Naive thymus-derived CD4-positive, alpha-beta T cell (primary cell): Measurements from ENCODE around the gene SRGAP2B. TPM values are rescaled to one million over a fixed set of nuclear protein-coding genes. Genes with fewer than 3 reads are reported as not detected.
A peak's percentile ranks its signal among the peaks of the same experiment; 100 is the strongest.
"Not testable (repeated sequence)": the region's sequence is repeated elsewhere in the genome, so short reads cannot be mapped to it uniquely, and the experiment has no call there.

Experiments
- ATAC-seq: fragments of 150-1000 bp; cut with Tn5 transposase; 2 replicates; pipeline ENCODE4 v1.10.0; 2021; ENCODE audit warnings: mild to moderate bottlenecking, moderate library complexity
- CTCF ChIA-PET: fragments of 350-600 bp; sonication (Branson Sonifier 250); formaldehyde crosslinking; loops from one replicate; lab custom pipeline; 2021; ENCODE audit warnings: antibody characterized with exemption; lab: Charles Lee
- POLR2A ChIA-PET: fragments of 350-600 bp; sonication (Branson Sonifier 250); formaldehyde crosslinking; loops from one replicate; lab custom pipeline; 2021; ENCODE audit warnings: antibody characterized with exemption, inconsistent platforms; lab: Charles Lee
- DNase-seq, 9 donors: peaks; one replicate each; pipeline versions ENCODE4 v3.0.0 to v3.0.0-alpha.2; 2020 to 2022; ENCODE audit warnings: mixed read lengths in 1 of 9
- H3K27ac ChIP-seq: one replicate; pipeline ENCODE4 v1.7.0; 2013; ENCODE audit warnings: mild to moderate bottlenecking, low read depth, low read length, moderate library complexity
- H3K27me3 ChIP-seq, 2 donors: one replicate each; pipeline ENCODE4 v1.7.0; 2013; ENCODE audit warnings: low read length in 2 of 2, mild to moderate bottlenecking in 2 of 2, moderate library complexity in 2 of 2; ENCODE audit not compliant: control insufficient read depth in 2 of 2, insufficient read depth in 2 of 2
- H3K36me3 ChIP-seq, 3 experiments: 1 replicate in 2 of 3; 2 replicates in 1 of 3; pipeline ENCODE4 v1.7.0; 2013; ENCODE audit warnings: low read length in 3 of 3, mild to moderate bottlenecking in 3 of 3, moderate library complexity in 1 of 3; ENCODE audit not compliant: insufficient read depth in 3 of 3, control insufficient read depth in 2 of 3
- H3K4me1 ChIP-seq, 2 donors: one replicate each; pipeline ENCODE4 v1.7.0; 2013; ENCODE audit warnings: low read length in 2 of 2, mild to moderate bottlenecking in 2 of 2, moderate library complexity in 1 of 2; ENCODE audit not compliant: control insufficient read depth in 2 of 2, insufficient read depth in 2 of 2
- H3K4me3 ChIP-seq: 2 replicates; pipeline ENCODE4 v1.7.0; 2013; ENCODE audit warnings: mild to moderate bottlenecking, low read length
- H3K9me3 ChIP-seq, 3 experiments: 1 replicate in 2 of 3; 2 replicates in 1 of 3; pipeline ENCODE4 v1.7.0; 2013; ENCODE audit warnings: low read length in 3 of 3; ENCODE audit not compliant: control insufficient read depth in 2 of 3
- H3K27ac Mint-ChIP-seq, 9 donors: one replicate each; pipeline ENCODE4 v1.8.0; 2020 to 2022; ENCODE audit warnings: mixed read lengths in 9 of 9, mild to moderate bottlenecking in 8 of 9, moderate library complexity in 5 of 9, inconsistent platforms in 2 of 9
- H3K27me3 Mint-ChIP-seq, 5 donors: one replicate each; pipeline ENCODE4 v1.8.0; 2021 to 2022; ENCODE audit warnings: mixed read lengths in 5 of 5, mild to moderate bottlenecking in 1 of 5
- H3K36me3 Mint-ChIP-seq, 5 donors: one replicate each; pipeline ENCODE4 v1.8.0; 2020 to 2022; ENCODE audit warnings: mixed read lengths in 5 of 5, mild to moderate bottlenecking in 3 of 5, inconsistent platforms in 1 of 5
- H3K4me1 Mint-ChIP-seq, 7 donors: one replicate each; pipeline ENCODE4 v1.8.0; 2020 to 2022; ENCODE audit warnings: mixed read lengths in 7 of 7, mild to moderate bottlenecking in 3 of 7, inconsistent platforms in 1 of 7
- H3K4me3 Mint-ChIP-seq, 10 donors: one replicate each; pipeline ENCODE4 v1.8.0; 2020 to 2022; ENCODE audit warnings: mild to moderate bottlenecking in 10 of 10, mixed read lengths in 10 of 10, moderate library complexity in 6 of 10, inconsistent platforms in 2 of 10
- H3K9me3 Mint-ChIP-seq, 11 donors: one replicate each; pipeline ENCODE4 v1.8.0; 2020 to 2022; ENCODE audit warnings: mixed read lengths in 11 of 11, mild to moderate bottlenecking in 4 of 11, inconsistent platforms in 1 of 11, moderate library complexity in 1 of 11
- intact Hi-C, 2 donors: fragments of 100-400 bp; cut with micrococcal nuclease; formaldehyde crosslinking; loops; one replicate each; pipeline ENCODE4 v1.15.1; 2023
- polyA plus RNA-seq, 2 donors: library from polyadenylated mRNA; unstranded; fragments of 300-500 nt; fragmentation: Illumina TruSeq; gene quantifications; one replicate each; pipeline ENCODE4 v1.2.3, GENCODE V29; 2021
- total RNA-seq, 6 experiments: library from RNA in 5 of 6; stranded (reverse) in 5 of 6; gene quantifications; 1 replicate in 5 of 6; 2 replicates in 1 of 6; pipeline ENCODE4 v1.2.3 and lab custom pipeline; 2021 to 2026

SRGAP2B gene
- total and polyA plus RNA-seq, 7 experiments from 2014 or later, result 0.85 to 37.3 (median 18.1) TPM

GRCh38 chr1:144918027-144918603 lies 177.0 kb downstream of the SRGAP2B start:
- H3K4me1 Mint-ChIP-seq, H3K27ac ChIP-seq, H3K36me3 Mint-ChIP-seq, H3K9me3 Mint-ChIP-seq, H3K4me3 ChIP-seq, H3K4me1 ChIP-seq, DNase-seq, POLR2A ChIA-PET, intact Hi-C loops, CTCF ChIA-PET, H3K27me3 ChIP-seq, H3K27me3 Mint-ChIP-seq, H3K9me3 ChIP-seq, H3K36me3 ChIP-seq: not testable (repeated sequence)
- ATAC-seq, result peak; percentile 33
- peak overlapping the region in 1 of 10 donors; percentile 55 for H3K4me3 Mint-ChIP-seq
- peak overlapping the region in 1 of 9 donors; percentile 84 for H3K27ac Mint-ChIP-seq

GRCh38 chr1:144917154-144918026 lies 177.7 kb downstream of the SRGAP2B start:
- H3K4me1 Mint-ChIP-seq, H3K27me3 Mint-ChIP-seq, intact Hi-C loops, H3K4me1 ChIP-seq, H3K9me3 Mint-ChIP-seq, H3K36me3 ChIP-seq, H3K4me3 ChIP-seq, H3K36me3 Mint-ChIP-seq, H3K4me3 Mint-ChIP-seq, H3K9me3 ChIP-seq, POLR2A ChIA-PET, DNase-seq, H3K27ac ChIP-seq, CTCF ChIA-PET, H3K27me3 ChIP-seq: not testable (repeated sequence)
- H3K27ac Mint-ChIP-seq, result peak overlapping the region in 1 of 9 donors; percentile 29
- peak; percentile 79 for ATAC-seq

- H3K36me3 ChIP-seq, H3K9me3 ChIP-seq, H3K36me3 Mint-ChIP-seq, POLR2A ChIA-PET, H3K27me3 ChIP-seq, intact Hi-C loops, H3K4me3 Mint-ChIP-seq, H3K27me3 Mint-ChIP-seq, CTCF ChIA-PET, H3K4me1 ChIP-seq, H3K4me1 Mint-ChIP-seq, H3K4me3 ChIP-seq, H3K9me3 Mint-ChIP-seq, H3K27ac ChIP-seq, H3K27ac Mint-ChIP-seq: not testable (repeated sequence)
- peak in 3 of 9 donors; percentile 5 to 18 (median 15) for DNase-seq
- peak; percentile 74 for ATAC-seq
Observed at GRCh38 chr1:144913977-144914734, 181.0 kb downstream of the SRGAP2B start.

- H3K27me3 ChIP-seq, H3K9me3 Mint-ChIP-seq, H3K27ac Mint-ChIP-seq, H3K27ac ChIP-seq, POLR2A ChIA-PET, intact Hi-C loops, H3K36me3 Mint-ChIP-seq, H3K4me1 ChIP-seq, H3K27me3 Mint-ChIP-seq, H3K9me3 ChIP-seq, H3K36me3 ChIP-seq, H3K4me3 ChIP-seq, CTCF ChIA-PET, H3K4me3 Mint-ChIP-seq, DNase-seq, ATAC-seq, H3K4me1 Mint-ChIP-seq: not testable (repeated sequence)
Observed at GRCh38 chr1:144913458-144913857, 181.7 kb downstream of the SRGAP2B start.

GRCh38 chr1:144910729-144911128 lies 184.4 kb downstream of the SRGAP2B start:
- H3K4me3 Mint-ChIP-seq, intact Hi-C loops, H3K27ac Mint-ChIP-seq: not testable (repeated sequence)

GRCh38 chr1:144900841-144901240 lies 194.3 kb downstream of the SRGAP2B start:
- intact Hi-C loops, H3K4me1 ChIP-seq: not testable (repeated sequence)

More at GRCh38 chr1:144910729-144911128, 184.4 kb downstream of the SRGAP2B start:
- CTCF ChIA-PET, H3K36me3 Mint-ChIP-seq, H3K4me1 ChIP-seq, ATAC-seq, H3K4me1 Mint-ChIP-seq, POLR2A ChIA-PET, H3K27me3 ChIP-seq, H3K27me3 Mint-ChIP-seq, H3K9me3 ChIP-seq, H3K9me3 Mint-ChIP-seq, H3K27ac ChIP-seq, H3K36me3 ChIP-seq, H3K4me3 ChIP-seq, DNase-seq: not testable (repeated sequence)

More at GRCh38 chr1:144900841-144901240, 194.3 kb downstream of the SRGAP2B start:
- POLR2A ChIA-PET, H3K27ac ChIP-seq, H3K36me3 Mint-ChIP-seq, H3K4me1 Mint-ChIP-seq, H3K4me3 Mint-ChIP-seq, H3K4me3 ChIP-seq, H3K27ac Mint-ChIP-seq, H3K27me3 ChIP-seq, DNase-seq, H3K9me3 ChIP-seq, CTCF ChIA-PET, H3K36me3 ChIP-seq, H3K27me3 Mint-ChIP-seq, ATAC-seq, H3K9me3 Mint-ChIP-seq: not testable (repeated sequence)
